Skeletal muscle satellite cell (primary cell): Measurements from ENCODE around the gene RASAL2.
A peak's percentile ranks its signal among the peaks of the same experiment; 100 is the strongest.

Experiments
- H3K27me3 ChIP-seq: 2 replicates; pipeline ENCODE4 v1.7.0; 2013; ENCODE audit warnings: low read length; ENCODE audit not compliant: control insufficient read depth, insufficient read depth
- H3K36me3 ChIP-seq: 2 replicates; pipeline ENCODE4 v1.7.0; 2013; ENCODE audit warnings: mild to moderate bottlenecking, control low read depth, low read length; ENCODE audit not compliant: insufficient read depth
- H3K4me1 ChIP-seq: 2 replicates; pipeline ENCODE4 v1.7.0; 2013; ENCODE audit warnings: low read length; ENCODE audit not compliant: control insufficient read depth, insufficient read depth
- H3K4me2 ChIP-seq: 2 replicates; pipeline ENCODE4 v1.7.0; 2013; ENCODE audit warnings: mild to moderate bottlenecking, low read length
- H3K4me3 ChIP-seq: 2 replicates; pipeline ENCODE4 v1.7.0; 2013; ENCODE audit warnings: low read length
- H3K9ac ChIP-seq: 2 replicates; pipeline ENCODE4 v1.7.0; 2013; ENCODE audit warnings: mild to moderate bottlenecking, low read depth, low read length, moderate library complexity
- H3K9me3 ChIP-seq: replicated peaks from 2 replicates; pipeline ENCODE4 v1.7.0; 2013; ENCODE audit warnings: mild to moderate bottlenecking, control low read depth, low read length

RASAL2 gene

DNA sequence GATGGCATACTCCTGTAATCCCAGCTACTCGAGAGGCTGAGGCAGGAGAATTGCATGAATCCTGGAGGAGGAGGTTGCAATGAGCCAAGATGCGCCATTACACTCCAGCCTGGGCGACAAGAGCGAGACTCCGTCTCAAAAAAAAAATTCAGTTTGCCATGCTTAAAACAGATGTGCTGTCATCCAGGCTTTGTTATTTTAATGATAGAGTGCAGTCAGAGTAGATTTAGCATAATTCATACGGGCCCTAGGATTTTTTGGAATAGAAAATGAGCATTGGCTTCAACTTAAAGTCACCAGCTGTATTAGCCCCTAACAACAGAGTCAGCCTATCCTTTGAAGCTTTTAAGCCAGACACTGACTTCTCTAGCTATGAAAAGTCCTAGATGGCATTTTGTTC lies 124.6 kb downstream of the RASAL2 start:
- no peaks in the 10 kb centered on the region for H3K27me3 ChIP-seq
- H3K9ac ChIP-seq = no peak overlapping the region
- peaks cover 8% of the 10 kb centered on the region for H3K4me1 ChIP-seq
- no peak overlapping the region for H3K4me2 ChIP-seq
- no peaks in the 10 kb centered on the region for H3K36me3 ChIP-seq
- no peak overlapping the region for H3K4me3 ChIP-seq
- no peaks in the 10 kb centered on the region for H3K9me3 ChIP-seq

- H3K9ac ChIP-seq = no peak overlapping the region
- peaks cover 8% of the 10 kb centered on the region for H3K4me1 ChIP-seq
- H3K36me3 ChIP-seq = no peaks in the 10 kb centered on the region
- no peaks in the 10 kb centered on the region for H3K27me3 ChIP-seq
- H3K9me3 ChIP-seq = no peaks in the 10 kb centered on the region
- H3K4me3 ChIP-seq = no peak overlapping the region
- H3K4me2 ChIP-seq = no peak overlapping the region
Observed at GRCh38 chr1:178220094-178220493, 126.2 kb downstream of the RASAL2 start.

DNA sequence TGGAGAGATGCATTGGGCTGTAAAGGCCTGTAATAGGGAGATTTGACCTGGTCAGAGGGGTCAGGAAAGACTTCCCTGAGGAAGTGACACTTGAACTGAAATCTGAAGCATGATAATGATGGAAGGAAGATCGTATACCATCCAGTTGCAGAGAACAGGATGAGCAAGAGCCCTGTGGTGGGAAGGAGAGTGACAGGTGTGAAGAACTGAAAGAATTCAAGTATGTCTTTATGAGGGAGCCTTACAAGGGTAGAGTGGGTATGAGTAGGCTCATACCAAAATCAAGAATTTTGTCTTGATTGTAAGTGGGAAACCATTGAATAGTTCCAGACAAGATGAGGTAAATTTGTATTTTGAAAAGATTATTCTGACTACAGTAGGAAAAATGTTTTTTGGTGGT lies 129.4 kb downstream of the RASAL2 start:
- Histone ChIP-seq H3K9me3 (no peaks in the 10 kb centered on the region), H3K36me3 (no peaks in the 10 kb centered on the region), H3K9ac (no peak overlapping the region), H3K27me3 (no peaks in the 10 kb centered on the region), H3K4me3 (no peak overlapping the region), H3K4me2 (no peak overlapping the region), H3K4me1 (peaks cover 8% of the 10 kb centered on the region)

- H3K4me1 ChIP-seq = peaks cover 8% of the 10 kb centered on the region
- H3K4me2 ChIP-seq = no peak overlapping the region
- H3K27me3 ChIP-seq = no peaks in the 10 kb centered on the region
- no peaks in the 10 kb centered on the region for H3K36me3 ChIP-seq
- no peak overlapping the region for H3K9ac ChIP-seq
- H3K4me3 ChIP-seq = no peak overlapping the region
- no peaks in the 10 kb centered on the region for H3K9me3 ChIP-seq
Observed at GRCh38 chr1:178224358-178224757, 130.5 kb downstream of the RASAL2 start.

GRCh38 chr1:178230881-178231409 lies 137.0 kb downstream of the RASAL2 start:
- Histone ChIP-seq H3K4me2 (no peak overlapping the region), H3K9me3 (no peaks in the 10 kb centered on the region), H3K4me3 (no peak overlapping the region), H3K36me3 (no peaks in the 10 kb centered on the region), H3K9ac (no peak overlapping the region), H3K4me1 (no peaks in the 10 kb centered on the region), H3K27me3 (no peaks in the 10 kb centered on the region)

GRCh38 chr1:178232108-178232507 lies 138.2 kb downstream of the RASAL2 start:
- Histone ChIP-seq H3K4me2 (no peak overlapping the region), H3K36me3 (no peaks in the 10 kb centered on the region), H3K27me3 (no peaks in the 10 kb centered on the region), H3K4me1 (no peaks in the 10 kb centered on the region), H3K9me3 (no peaks in the 10 kb centered on the region), H3K4me3 (no peak overlapping the region), H3K9ac (no peak overlapping the region)

DNA sequence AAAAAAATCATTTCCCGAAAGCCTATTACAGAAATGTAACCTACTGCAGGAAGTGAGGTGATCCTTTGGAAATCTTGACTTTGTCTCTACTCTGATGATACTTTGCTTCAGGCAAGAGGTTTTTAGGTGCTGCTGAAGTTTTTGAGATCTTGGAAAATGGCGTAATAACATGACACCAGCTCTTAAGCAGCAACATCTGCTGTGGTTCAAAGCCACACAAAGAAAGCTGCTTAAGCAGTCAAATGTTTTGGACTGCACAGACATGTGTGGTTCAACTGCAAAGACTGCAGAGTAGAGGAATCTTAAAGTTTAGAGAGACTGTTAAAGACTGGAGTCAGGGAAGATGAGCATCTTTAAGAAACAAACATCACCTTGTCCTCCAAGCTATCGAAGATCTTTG lies 139.0 kb downstream of the RASAL2 start:
- Histone ChIP-seq H3K4me2 (no peak overlapping the region), H3K36me3 (no peaks in the 10 kb centered on the region), H3K9ac (no peak overlapping the region), H3K27me3 (no peaks in the 10 kb centered on the region), H3K4me3 (no peak overlapping the region), H3K9me3 (no peaks in the 10 kb centered on the region), H3K4me1 (peaks cover 6% of the 10 kb centered on the region)

DNA sequence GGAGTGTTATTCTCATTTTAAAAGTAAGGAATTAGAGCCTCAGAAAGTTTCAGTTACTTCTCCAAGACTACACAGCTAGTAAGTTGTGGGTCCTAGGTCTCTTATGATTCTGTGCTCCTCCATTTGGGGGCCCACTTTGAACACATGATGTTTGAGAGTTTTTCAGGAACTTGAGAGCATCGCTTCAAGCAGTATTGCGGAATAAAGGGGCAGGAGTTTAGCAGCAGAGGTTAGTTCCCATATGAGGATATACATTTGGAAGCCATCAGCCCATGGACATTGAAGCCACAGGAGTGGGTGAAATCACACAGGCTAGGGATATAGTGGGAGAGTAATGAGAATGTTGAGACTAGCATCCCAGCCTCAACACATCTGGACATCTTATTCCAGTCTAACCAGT lies 143.2 kb downstream of the RASAL2 start:
- Histone ChIP-seq H3K4me3 (no peak overlapping the region), H3K27me3 (no peaks in the 10 kb centered on the region), H3K4me2 (no peak overlapping the region), H3K36me3 (no peaks in the 10 kb centered on the region), H3K9me3 (no peaks in the 10 kb centered on the region), H3K4me1 (peaks cover 41% of the 10 kb centered on the region), H3K9ac (no peak overlapping the region)

DNA sequence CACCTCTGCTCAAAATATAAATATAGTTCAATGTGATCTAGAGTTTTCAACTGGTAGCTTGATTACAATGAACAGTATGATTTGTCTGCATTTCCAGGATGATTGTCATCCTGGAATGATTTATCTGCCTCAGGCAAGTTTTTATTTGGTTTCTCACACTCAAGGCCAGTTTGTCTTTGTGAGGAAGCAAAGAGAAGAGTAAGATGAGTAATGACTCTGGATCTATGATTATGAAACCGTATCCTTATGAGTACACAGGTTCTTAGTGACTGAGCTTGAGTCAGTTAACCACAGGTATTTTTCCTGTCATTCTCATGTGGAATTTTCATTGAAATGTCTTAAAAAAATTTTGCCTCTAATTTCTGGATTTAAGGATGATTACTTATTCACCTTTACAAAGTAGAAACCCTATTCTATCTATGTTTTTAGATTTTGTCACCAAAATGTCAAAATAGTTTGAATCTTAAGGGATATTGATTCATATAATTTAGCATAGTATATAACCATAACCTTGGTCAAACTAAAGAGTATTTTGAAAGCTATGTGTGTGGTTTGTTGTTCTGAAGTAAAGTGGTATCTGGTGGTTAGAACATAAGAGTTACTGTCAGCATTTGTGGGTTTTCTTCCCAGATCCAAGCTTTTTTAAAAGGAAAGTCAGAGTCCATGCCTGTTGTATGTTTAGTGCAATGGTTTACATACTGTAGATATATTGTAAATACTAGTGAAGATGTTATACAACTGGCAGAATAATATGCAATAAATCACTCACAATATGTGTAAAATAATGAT lies 145.0 kb downstream of the RASAL2 start:
- no peaks in the 10 kb centered on the region for H3K9me3 ChIP-seq
- peak overlapping the region; percentile 37 for H3K4me3 ChIP-seq
- peak overlapping the region; percentile 82 for H3K9ac ChIP-seq
- H3K4me2 ChIP-seq = peak overlapping the region; percentile 70
- no peaks in the 10 kb centered on the region for H3K36me3 ChIP-seq
- no peaks in the 10 kb centered on the region for H3K27me3 ChIP-seq
- H3K4me1 ChIP-seq = peaks cover 46% of the 10 kb centered on the region

DNA sequence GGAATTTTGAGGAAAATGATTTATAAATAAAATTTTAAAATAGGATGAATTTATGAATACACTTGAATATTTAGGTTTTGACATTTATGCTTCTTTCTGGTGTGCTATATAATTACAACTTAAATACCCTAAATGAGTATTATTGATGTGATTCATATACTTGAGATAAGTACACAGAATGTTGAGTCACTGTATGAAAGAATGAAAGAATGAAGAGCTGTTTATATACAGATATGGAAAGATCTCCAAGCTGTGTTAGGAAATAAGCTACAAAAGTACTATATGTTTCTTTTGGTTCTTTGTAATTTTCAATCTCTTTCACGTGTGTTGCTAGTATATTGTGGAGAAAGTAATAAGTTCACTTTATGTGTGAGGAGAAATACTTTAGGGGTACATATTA lies 147.2 kb downstream of the RASAL2 start:
- peak overlapping the region; percentile 73 for H3K4me2 ChIP-seq
- H3K4me3 ChIP-seq = peak overlapping the region; percentile 40
- H3K9ac ChIP-seq = peak overlapping the region; percentile 74
- H3K4me1 ChIP-seq = peaks cover 46% of the 10 kb centered on the region
- H3K36me3 ChIP-seq = no peaks in the 10 kb centered on the region
- H3K27me3 ChIP-seq = no peaks in the 10 kb centered on the region
- H3K9me3 ChIP-seq = no peaks in the 10 kb centered on the region

DNA sequence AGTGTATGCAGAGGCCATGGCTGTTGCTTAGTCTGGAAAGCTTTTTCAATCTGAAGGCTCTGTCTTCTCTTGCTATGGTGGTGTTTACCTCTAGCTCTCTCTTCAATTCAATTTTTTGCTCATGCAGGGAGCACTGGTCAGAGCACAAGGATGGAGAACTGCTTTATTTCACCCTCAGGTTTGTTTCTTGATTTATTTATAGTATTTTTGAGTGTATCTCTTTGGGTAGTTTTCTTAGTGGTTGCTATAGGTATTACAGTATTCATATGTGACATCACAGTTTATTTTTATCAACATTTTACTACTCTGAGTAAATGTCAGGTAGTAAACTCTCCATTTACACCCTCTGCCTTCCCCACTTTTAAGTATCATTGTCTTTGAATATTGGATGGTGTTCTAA lies 147.9 kb downstream of the RASAL2 start:
- Histone ChIP-seq H3K27me3 (no peaks in the 10 kb centered on the region), H3K36me3 (no peaks in the 10 kb centered on the region), H3K9ac (peak overlapping the region; percentile 74), H3K4me1 (peaks cover 46% of the 10 kb centered on the region), H3K4me3 (peak overlapping the region; percentile 40), H3K9me3 (no peaks in the 10 kb centered on the region), H3K4me2 (peak overlapping the region; percentile 73)

DNA sequence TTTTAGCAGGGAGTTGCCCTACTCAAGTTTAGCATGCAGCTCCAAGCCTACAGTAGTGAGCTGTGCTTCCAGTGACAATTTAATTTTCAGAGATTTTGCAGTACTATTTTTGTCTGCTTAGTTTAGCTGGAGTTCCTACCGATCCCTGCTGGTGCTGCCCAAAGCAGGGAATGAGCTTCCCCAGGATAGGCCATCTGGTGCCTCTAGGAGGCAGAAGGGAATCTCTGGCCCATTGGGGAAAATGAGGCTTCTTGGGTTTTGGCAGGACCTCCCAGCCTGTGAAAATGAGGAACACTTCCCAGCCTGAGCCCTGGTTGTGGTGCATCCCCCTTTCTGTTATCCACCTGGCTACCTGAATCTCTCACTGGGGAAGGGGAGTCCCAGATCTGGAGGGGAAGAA lies 149.2 kb downstream of the RASAL2 start:
- H3K9me3 ChIP-seq = no peaks in the 10 kb centered on the region
- H3K36me3 ChIP-seq = no peaks in the 10 kb centered on the region
- no peak overlapping the region for H3K4me3 ChIP-seq
- H3K4me2 ChIP-seq = no peak overlapping the region
- no peak overlapping the region for H3K9ac ChIP-seq
- H3K27me3 ChIP-seq = no peaks in the 10 kb centered on the region
- peaks cover 38% of the 10 kb centered on the region for H3K4me1 ChIP-seq
